CD14-positive monocyte (primary cell): ENCODE results near the gene KIAA0040. TPM values are rescaled to one million over a fixed set of nuclear protein-coding genes. Genes with fewer than 3 reads are reported as not detected.
A peak's percentile ranks its signal among the peaks of the same experiment; 100 is the strongest.

Experiments used
- DNase-seq, 3 donors: peaks; one replicate each; pipeline ENCODE4 v3.0.0-alpha.2; 2011 to 2022
- H2AFZ ChIP-seq: 2 replicates; pipeline ENCODE4 v1.6.0; 2012; ENCODE audit warnings: mild to moderate bottlenecking, low read depth, low read length, inconsistent platforms; ENCODE audit not compliant: insufficient read depth, poor library complexity, severe bottlenecking
- H3K27ac ChIP-seq, 2 donors: 1 replicate in 1 of 2; 2 replicates in 1 of 2; pipeline ENCODE4 v1.5.1; 2012 to 2013; ENCODE audit warnings: low read length in 2 of 2, control low read depth in 1 of 2, inconsistent platforms in 1 of 2, low read depth in 1 of 2, mild to moderate bottlenecking in 1 of 2
- H3K27me3 ChIP-seq, 2 donors: one replicate each; pipeline versions ENCODE4 v1.6.0 to v1.6.1; 2011 to 2013; ENCODE audit warnings: low read length in 2 of 2; ENCODE audit not compliant: control insufficient read depth in 2 of 2, insufficient read depth in 2 of 2
- H3K36me3 ChIP-seq, 2 donors: replicated peaks in 1 of 2; 1 replicate in 1 of 2; 2 replicates in 1 of 2; pipeline versions ENCODE4 v1.5.1 to v1.6.1; 2012 to 2013; ENCODE audit warnings: low read length in 2 of 2, control low read depth in 1 of 2, inconsistent platforms in 1 of 2, mild to moderate bottlenecking in 1 of 2; ENCODE audit not compliant: insufficient read depth in 2 of 2, control insufficient read depth in 1 of 2
- H3K4me1 ChIP-seq, 2 donors: 1 replicate in 1 of 2; 2 replicates in 1 of 2; pipeline versions ENCODE4 v1.5.1 to v1.6.1; 2012 to 2013; ENCODE audit warnings: low read length in 2 of 2, control low read depth in 1 of 2, inconsistent platforms in 1 of 2, mild to moderate bottlenecking in 1 of 2, moderate library complexity in 1 of 2; ENCODE audit not compliant: insufficient read depth in 2 of 2, control insufficient read depth in 1 of 2
- H3K4me2 ChIP-seq: replicated peaks from 2 replicates; pipeline ENCODE3; 2012; ENCODE audit warnings: low read length, moderate library complexity, mild to moderate bottlenecking; ENCODE audit not compliant: poor library complexity, severe bottlenecking; ENCODE audit errors: extremely low read depth
- H3K4me3 ChIP-seq, 3 experiments: fragments of 200-600 bp in 1 of 3; sonication (generic) in 1 of 3; replicated peaks in 1 of 3; 1 replicate in 2 of 3; 2 replicates in 1 of 3; pipeline ENCODE4 v1.5.1; 2011 to 2013; ENCODE audit warnings: low read length in 3 of 3, mild to moderate bottlenecking in 3 of 3, control low read depth in 2 of 3, low read depth in 2 of 3, inconsistent platforms in 1 of 3, moderate library complexity in 1 of 3
- H3K79me2 ChIP-seq: 2 replicates; pipeline ENCODE4 v1.6.0; 2012; ENCODE audit warnings: mild to moderate bottlenecking, control low read depth, inconsistent platforms, low read length, moderate library complexity; ENCODE audit not compliant: insufficient read depth
- H3K9ac ChIP-seq: 2 replicates; pipeline ENCODE4 v1.6.0; 2017; ENCODE audit warnings: low read length, mild to moderate bottlenecking; ENCODE audit not compliant: insufficient read depth, poor library complexity, severe bottlenecking
- H3K9me3 ChIP-seq, 2 donors: replicated peaks in 1 of 2; 1 replicate in 1 of 2; 2 replicates in 1 of 2; pipeline versions ENCODE4 v1.5.1 to v1.6.1; 2012 to 2013; ENCODE audit warnings: low read length in 2 of 2, control low read depth in 1 of 2; ENCODE audit not compliant: control insufficient read depth in 1 of 2, insufficient read depth in 1 of 2
- H4K20me1 ChIP-seq: 2 replicates; pipeline ENCODE4 v1.6.0; 2012; ENCODE audit warnings: mild to moderate bottlenecking, low read length, control low read depth, moderate library complexity; ENCODE audit not compliant: insufficient read depth
- H3K27ac Mint-ChIP-seq, 7 donors: one replicate each; pipeline ENCODE4 v1.8.0; 2020; ENCODE audit warnings: mild to moderate bottlenecking in 7 of 7, mixed read lengths in 7 of 7, moderate library complexity in 6 of 7, inconsistent platforms in 2 of 7
- H3K27me3 Mint-ChIP-seq, 3 donors: one replicate each; pipeline ENCODE4 v1.8.0; 2021 to 2022; ENCODE audit warnings: low read depth in 3 of 3, mild to moderate bottlenecking in 3 of 3, mixed read lengths in 3 of 3, moderate library complexity in 3 of 3, inconsistent platforms in 1 of 3
- H3K36me3 Mint-ChIP-seq, 2 donors: one replicate each; pipeline ENCODE4 v1.8.0; 2020; ENCODE audit warnings: mixed read lengths in 2 of 2, inconsistent platforms in 1 of 2, mild to moderate bottlenecking in 1 of 2
- H3K4me1 Mint-ChIP-seq: one replicate; pipeline ENCODE4 v1.8.0; 2020; ENCODE audit warnings: mild to moderate bottlenecking, mixed read lengths
- H3K4me3 Mint-ChIP-seq, 2 donors: one replicate each; pipeline ENCODE4 v1.8.0; 2020; ENCODE audit warnings: mild to moderate bottlenecking in 2 of 2, mixed read lengths in 2 of 2, moderate library complexity in 1 of 2
- H3K9me3 Mint-ChIP-seq, 7 donors: one replicate each; pipeline ENCODE4 v1.8.0; 2020 to 2022; ENCODE audit warnings: mixed read lengths in 7 of 7, mild to moderate bottlenecking in 6 of 7, moderate library complexity in 6 of 7, inconsistent platforms in 2 of 7
- WGBS: methylation state at CpG from one replicate; pipeline ENCODE4 v1.1.5; 2013; ENCODE audit warnings: missing lambda C conversion rate; ENCODE audit not compliant: insufficient coverage; 5-methylcytosine and 5-hydroxymethylcytosine counted together
- intact Hi-C, 2 donors: fragments of 100-400 bp; cut with micrococcal nuclease; formaldehyde crosslinking; loops; one replicate each; pipeline versions ENCODE4 v1.15.0 to v1.15.1; 2023
- polyA plus RNA-seq, 3 donors: library from polyadenylated mRNA; depleted of rRNA in 1 of 3; unstranded in 2 of 3; stranded (reverse) in 1 of 3; fragments of 300-500 nt in 2 of 3; fragments of >200 nt in 1 of 3; fragmentation: Illumina TruSeq in 2 of 3; gene quantifications; 1 replicate in 2 of 3; 2 replicates in 1 of 3; pipeline ENCODE4 v1.2.3, GENCODE V29; 2012 to 2021
- TF ChIP-seq, protein P1 (sequence below): fragments of 200-600 bp; IDR thresholded peaks from one replicate; pipeline ENCODE4 v1.8.0; 2022; ENCODE audit warnings: antibody characterized with exemption, mild to moderate bottlenecking

KIAA0040 gene
- polyA plus RNA-seq, 3 donors: 24.0 to 35.4 (median 25.9) TPM

DNA sequence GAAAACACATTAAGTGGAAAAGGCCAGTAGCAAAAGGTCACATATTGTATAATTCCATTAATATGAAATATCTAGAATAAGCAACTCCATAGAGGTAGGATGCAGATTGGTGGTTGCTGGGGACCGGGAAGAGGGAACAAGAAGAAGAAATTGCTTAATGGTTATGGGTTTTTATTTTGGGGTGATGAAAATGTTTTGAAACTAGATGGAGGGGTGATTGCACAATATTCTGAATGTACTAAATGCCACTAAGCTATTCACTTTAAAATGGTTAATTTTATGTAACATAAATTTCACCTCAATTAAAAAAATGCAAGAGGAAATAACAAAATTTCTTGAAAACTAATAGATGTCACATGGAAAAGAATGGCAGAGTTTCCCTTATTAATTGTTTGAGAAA is 6.7 kb downstream of the KIAA0040 start:
- Histone ChIP-seq H3K36me3 (peaks cover 3 to 23% of the 10 kb centered on the region in 2 donors), H2AFZ (no peak overlapping the region), H3K9me3 (no peaks in the 10 kb centered on the region), H3K4me3 (peak overlapping the region in 1 of 3 experiments; percentile 27), H4K20me1 (peaks cover 27% of the 10 kb centered on the region), H3K4me2 (peak overlapping the region; percentile 33), H3K9ac (no peak overlapping the region), H3K27me3 (no peaks in the 10 kb centered on the region), H3K27ac (peak overlapping the region in 1 of 2 donors; percentile 93), H3K4me1 (peaks cover 64 to 66% of the 10 kb centered on the region in 2 donors), H3K79me2 (peaks cover 99% of the 10 kb centered on the region)
- TF ChIP-seq, protein P1, sequence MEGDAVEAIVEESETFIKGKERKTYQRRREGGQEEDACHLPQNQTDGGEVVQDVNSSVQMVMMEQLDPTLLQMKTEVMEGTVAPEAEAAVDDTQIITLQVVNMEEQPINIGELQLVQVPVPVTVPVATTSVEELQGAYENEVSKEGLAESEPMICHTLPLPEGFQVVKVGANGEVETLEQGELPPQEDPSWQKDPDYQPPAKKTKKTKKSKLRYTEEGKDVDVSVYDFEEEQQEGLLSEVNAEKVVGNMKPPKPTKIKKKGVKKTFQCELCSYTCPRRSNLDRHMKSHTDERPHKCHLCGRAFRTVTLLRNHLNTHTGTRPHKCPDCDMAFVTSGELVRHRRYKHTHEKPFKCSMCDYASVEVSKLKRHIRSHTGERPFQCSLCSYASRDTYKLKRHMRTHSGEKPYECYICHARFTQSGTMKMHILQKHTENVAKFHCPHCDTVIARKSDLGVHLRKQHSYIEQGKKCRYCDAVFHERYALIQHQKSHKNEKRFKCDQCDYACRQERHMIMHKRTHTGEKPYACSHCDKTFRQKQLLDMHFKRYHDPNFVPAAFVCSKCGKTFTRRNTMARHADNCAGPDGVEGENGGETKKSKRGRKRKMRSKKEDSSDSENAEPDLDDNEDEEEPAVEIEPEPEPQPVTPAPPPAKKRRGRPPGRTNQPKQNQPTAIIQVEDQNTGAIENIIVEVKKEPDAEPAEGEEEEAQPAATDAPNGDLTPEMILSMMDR: no peak
- peak; percentile 14 to 61 (median 59) for DNase-seq
- intact Hi-C loops: no loop called here
- Mint-ChIP-seq H3K9me3 (no peaks in the 10 kb centered on the region), H3K4me1 (peaks cover 83% of the 10 kb centered on the region), H3K4me3 (peak overlapping the region in 1 of 2 donors; percentile 61), H3K36me3 (peaks cover 48 to 53% of the 10 kb centered on the region in 2 donors), H3K27ac (peak overlapping the region; percentile 67 to 93 (median 84)), H3K27me3 (no peaks in the 10 kb centered on the region)
- no CpG with 5 or more reads among the region's 1 CpG for WGBS

DNA sequence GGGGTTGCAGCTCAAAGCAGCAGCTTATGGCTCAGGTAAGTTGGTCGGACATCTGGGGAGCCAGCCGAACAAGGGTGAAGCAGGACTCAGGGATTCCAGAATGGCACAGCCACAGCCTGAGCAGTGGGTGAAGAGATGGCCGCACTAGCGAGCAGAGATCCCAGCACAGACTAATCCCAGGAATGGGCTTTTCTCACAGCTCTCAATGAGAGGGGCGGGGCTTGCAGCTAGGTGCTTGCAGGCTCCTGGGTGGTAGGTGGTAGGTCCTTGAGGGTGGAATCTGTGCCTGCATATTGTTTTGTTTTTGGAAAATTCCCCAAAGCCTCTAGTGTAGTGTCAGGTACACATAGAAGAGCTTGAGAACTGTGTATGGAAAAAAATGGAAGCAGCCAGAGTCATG is 9.0 kb downstream of the KIAA0040 start:
- H3K36me3 ChIP-seq: peaks cover 6 to 29% of the 10 kb centered on the region in 2 donors
- no peak overlapping the region for H3K4me3 ChIP-seq

More for the DNA sequence above, 9.0 kb downstream of the KIAA0040 start:
- TF ChIP-seq, protein P1: no peak
- Histone ChIP-seq H3K4me1 (peaks cover 41 to 46% of the 10 kb centered on the region in 2 donors), H2AFZ (no peak overlapping the region), H3K27me3 (no peaks in the 10 kb centered on the region), H3K4me2 (no peak overlapping the region), H3K27ac (no peak overlapping the region), H3K9ac (no peak overlapping the region), H4K20me1 (peaks cover 50% of the 10 kb centered on the region), H3K9me3 (no peaks in the 10 kb centered on the region), H3K79me2 (peaks cover 98% of the 10 kb centered on the region)
- Mint-ChIP-seq H3K9me3 (no peaks in the 10 kb centered on the region), H3K4me3 (no peak overlapping the region), H3K27ac (peak overlapping the region in 2 of 7 donors; percentile 15 to 60), H3K4me1 (peaks cover 69% of the 10 kb centered on the region), H3K27me3 (no peaks in the 10 kb centered on the region), H3K36me3 (peaks cover 51 to 54% of the 10 kb centered on the region in 2 donors)
- intact Hi-C loops: no loop called here
- 94% methylated on average over 4 of the region's 5 CpGs for WGBS
- DNase-seq: no peak
